ENCODE results near the gene PKIB. TPM values are rescaled to one million over a fixed set of nuclear protein-coding genes. Genes with fewer than 3 reads are reported as not detected.

Gene PKIB
- total RNA-seq, 2 donors from 2014 or later: 2.6 to 12.8 TPM

DNA sequence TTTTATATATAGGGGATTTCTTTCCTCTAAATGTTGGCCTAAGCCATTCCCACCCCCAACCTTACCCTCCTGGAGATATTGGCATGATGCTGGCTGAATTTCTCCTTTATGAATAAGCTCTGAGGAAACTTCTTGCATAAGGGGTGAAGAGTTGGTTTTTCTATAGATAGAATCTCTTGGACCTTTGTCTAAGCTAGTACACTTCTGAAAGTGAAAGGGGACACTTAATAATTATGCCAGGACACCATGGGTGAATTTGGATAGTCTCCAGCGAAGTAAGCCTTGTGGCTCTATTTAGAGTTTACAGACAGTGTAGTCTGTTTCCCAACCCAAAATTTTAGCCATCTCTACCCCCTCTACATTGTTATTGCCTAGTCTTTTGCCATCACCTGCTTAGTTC, 142.3 kb downstream of the PKIB start:
- Histone ChIP-seq H3K36me3 (no peaks in the 10 kb centered on the region), H3K4me1 (replicated peaks) (no peaks in the 10 kb centered on the region), H3K27ac (no peak overlapping the region), H3K27me3 (replicated peaks; ENCODE audit: insufficient read depth) (no peaks in the 10 kb centered on the region), H3K4me3 (no peak overlapping the region), H3K9me3 (no peaks in the 10 kb centered on the region)
- 47% methylated on average over 1 of the region's 1 CpG for WGBS
- TF ChIP-seq POLR2AphosphoS5 (IDR thresholded peaks at IDR 0.05) (no peak), POLR2A (IDR thresholded peaks at IDR 0.05) (no peak)
- TF ChIP-seq, protein P1, sequence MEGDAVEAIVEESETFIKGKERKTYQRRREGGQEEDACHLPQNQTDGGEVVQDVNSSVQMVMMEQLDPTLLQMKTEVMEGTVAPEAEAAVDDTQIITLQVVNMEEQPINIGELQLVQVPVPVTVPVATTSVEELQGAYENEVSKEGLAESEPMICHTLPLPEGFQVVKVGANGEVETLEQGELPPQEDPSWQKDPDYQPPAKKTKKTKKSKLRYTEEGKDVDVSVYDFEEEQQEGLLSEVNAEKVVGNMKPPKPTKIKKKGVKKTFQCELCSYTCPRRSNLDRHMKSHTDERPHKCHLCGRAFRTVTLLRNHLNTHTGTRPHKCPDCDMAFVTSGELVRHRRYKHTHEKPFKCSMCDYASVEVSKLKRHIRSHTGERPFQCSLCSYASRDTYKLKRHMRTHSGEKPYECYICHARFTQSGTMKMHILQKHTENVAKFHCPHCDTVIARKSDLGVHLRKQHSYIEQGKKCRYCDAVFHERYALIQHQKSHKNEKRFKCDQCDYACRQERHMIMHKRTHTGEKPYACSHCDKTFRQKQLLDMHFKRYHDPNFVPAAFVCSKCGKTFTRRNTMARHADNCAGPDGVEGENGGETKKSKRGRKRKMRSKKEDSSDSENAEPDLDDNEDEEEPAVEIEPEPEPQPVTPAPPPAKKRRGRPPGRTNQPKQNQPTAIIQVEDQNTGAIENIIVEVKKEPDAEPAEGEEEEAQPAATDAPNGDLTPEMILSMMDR (IDR thresholded peaks at IDR 0.05): no peak
- no peak for DNase-seq (ENCODE audit: low spot score)
- intact Hi-C loops (cut with DNase I): no loop called here

DNA sequence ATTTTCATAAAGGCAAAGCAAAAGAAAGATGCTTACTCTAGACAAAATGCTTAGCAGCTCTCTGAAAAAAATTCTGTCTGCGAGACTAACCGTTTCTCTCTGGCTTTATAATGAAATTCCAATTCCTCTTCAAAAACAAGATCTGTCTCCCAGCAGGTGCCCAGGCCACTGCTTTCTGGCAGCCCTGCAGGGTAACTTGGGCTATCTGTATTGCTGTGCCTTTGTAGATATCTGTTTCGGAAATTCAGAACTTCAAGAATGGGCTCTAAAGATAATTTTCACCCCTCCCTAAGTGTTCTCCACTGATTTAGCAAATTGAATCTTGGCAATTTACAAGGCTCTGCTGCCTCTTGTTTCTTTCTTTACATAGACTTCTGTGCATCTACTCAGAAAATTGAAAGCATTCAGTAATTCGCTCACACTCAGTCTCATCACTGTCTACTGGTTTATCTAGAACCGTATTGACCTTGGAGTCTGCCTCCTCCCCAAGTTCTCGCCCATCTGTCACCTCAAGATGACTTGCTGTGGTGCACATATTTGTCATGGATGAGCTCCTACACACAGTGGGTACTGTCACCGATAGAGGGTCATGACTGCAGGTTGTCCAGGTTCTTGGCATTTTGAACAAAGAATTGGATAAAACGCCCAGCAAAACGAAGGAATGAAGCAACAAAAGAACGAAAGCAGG, 142.9 kb downstream of the PKIB start:
- Histone ChIP-seq H3K27ac (no peak overlapping the region), H3K27me3 (replicated peaks; ENCODE audit: insufficient read depth) (no peaks in the 10 kb centered on the region), H3K9me3 (no peaks in the 10 kb centered on the region), H3K4me3 (no peak overlapping the region), H3K36me3 (no peaks in the 10 kb centered on the region), H3K4me1 (replicated peaks) (no peaks in the 10 kb centered on the region)
- TF ChIP-seq, protein P1 (IDR thresholded peaks at IDR 0.05): no peak
- TF ChIP-seq POLR2A (IDR thresholded peaks at IDR 0.05) (no peak), POLR2AphosphoS5 (IDR thresholded peaks at IDR 0.05) (no peak)
- no peak for DNase-seq (ENCODE audit: low spot score)
- 87% methylated on average over 10 of the region's 10 CpGs for WGBS
- intact Hi-C loops (cut with DNase I): no loop called here

DNA sequence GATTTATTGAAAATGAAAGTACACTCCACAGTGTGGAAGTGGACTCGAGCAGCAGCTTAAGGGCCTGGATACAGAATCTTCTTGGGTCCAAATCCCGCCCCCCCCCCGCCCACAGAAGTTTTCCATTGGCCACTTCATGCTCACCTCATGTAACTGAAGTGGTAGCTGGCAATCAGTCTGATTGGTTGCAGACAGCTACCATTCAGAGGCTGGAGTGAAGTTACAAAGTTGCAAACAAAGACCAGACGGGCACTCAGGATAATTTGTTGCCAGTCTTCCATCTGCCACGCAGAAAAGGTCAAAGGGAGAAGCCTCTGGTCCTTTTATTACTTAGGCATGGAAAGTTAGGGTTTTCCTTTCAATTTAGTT, 143.5 kb downstream of the PKIB start:
- H3K4me1 ChIP-seq (replicated peaks): no peaks in the 10 kb centered on the region
- no peaks in the 10 kb centered on the region for H3K36me3 ChIP-seq
- no peak overlapping the region for H3K27ac ChIP-seq
- no peak for DNase-seq (ENCODE audit: low spot score)
- no peaks in the 10 kb centered on the region for H3K27me3 ChIP-seq (replicated peaks; ENCODE audit: insufficient read depth)
- TF ChIP-seq, protein P1 (IDR thresholded peaks at IDR 0.05): no peak
- TF ChIP-seq POLR2A (IDR thresholded peaks at IDR 0.05) (no peak), POLR2AphosphoS5 (IDR thresholded peaks at IDR 0.05) (no peak)
- H3K9me3 ChIP-seq: no peaks in the 10 kb centered on the region
- intact Hi-C loops (cut with DNase I): no loop called here
- WGBS: 60% methylated on average over 5 of the region's 5 CpGs
- no peak overlapping the region for H3K4me3 ChIP-seq

DNA sequence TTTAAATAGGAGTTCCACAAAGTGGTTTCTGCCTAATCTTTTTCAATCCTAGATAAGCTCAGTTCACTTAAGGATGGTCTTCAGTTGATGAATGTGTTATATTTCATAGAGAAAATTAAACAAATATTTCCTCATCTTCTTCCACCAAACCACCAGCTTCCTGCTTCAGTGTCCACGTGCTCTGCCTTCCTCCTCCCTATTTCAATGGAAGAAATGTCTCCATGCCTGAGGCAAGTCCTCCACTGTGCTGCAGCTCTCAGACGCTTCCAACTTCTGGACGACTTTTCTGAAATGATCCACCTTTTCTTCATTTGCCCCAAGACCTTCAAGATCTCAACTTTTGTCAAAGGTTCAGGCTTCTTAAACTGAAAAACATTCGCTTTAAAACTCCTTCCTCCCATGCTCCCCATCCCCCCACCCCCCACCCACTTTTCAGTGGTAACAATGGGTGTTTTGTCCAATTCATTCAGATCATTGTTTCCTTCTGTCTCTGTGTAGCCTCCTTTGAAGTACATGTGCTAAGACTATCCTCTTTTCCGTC, 144.1 kb downstream of the PKIB start:
- Histone ChIP-seq H3K27ac (no peak overlapping the region), H3K4me3 (no peak overlapping the region), H3K36me3 (no peaks in the 10 kb centered on the region), H3K9me3 (no peaks in the 10 kb centered on the region), H3K4me1 (replicated peaks) (no peaks in the 10 kb centered on the region), H3K27me3 (replicated peaks; ENCODE audit: insufficient read depth) (no peaks in the 10 kb centered on the region)
- 78% methylated on average over 5 of the region's 5 CpGs for WGBS
- DNase-seq (ENCODE audit: low spot score): no peak
- intact Hi-C loops (cut with DNase I): no loop called here
- no peak for TF ChIP-seq POLR2A (IDR thresholded peaks at IDR 0.05)
- no peak for TF ChIP-seq POLR2AphosphoS5 (IDR thresholded peaks at IDR 0.05)
- TF ChIP-seq, protein P1 (IDR thresholded peaks at IDR 0.05): no peak

DNA sequence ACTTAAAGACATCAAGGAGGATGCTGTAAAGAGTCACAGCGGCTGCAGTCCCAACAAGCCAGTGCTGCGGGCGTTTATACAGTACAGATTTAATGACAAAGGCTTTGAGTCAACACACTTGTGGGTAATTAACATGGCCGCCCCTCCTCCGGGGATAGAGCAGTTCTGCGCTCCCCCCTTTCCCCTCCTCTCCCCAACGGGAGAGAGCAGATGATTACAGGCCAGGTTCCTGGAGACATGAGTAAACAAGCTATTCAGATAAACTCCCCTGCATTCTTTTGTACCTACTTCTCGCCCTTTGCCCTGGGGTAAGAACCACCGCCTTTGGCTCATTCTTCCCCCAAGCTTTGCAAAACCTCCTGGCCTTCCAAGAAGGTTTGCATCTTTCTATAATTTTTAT, 145.7 kb downstream of the PKIB start:
- no peak for DNase-seq (ENCODE audit: low spot score)
- H3K36me3 ChIP-seq: no peaks in the 10 kb centered on the region
- H3K4me3 ChIP-seq: no peak overlapping the region
- no peaks in the 10 kb centered on the region for H3K9me3 ChIP-seq
- no peak overlapping the region for H3K27ac ChIP-seq
- no peak for TF ChIP-seq POLR2AphosphoS5 (IDR thresholded peaks at IDR 0.05)
- TF ChIP-seq, protein P1 (IDR thresholded peaks at IDR 0.05): no peak
- TF ChIP-seq POLR2A (IDR thresholded peaks at IDR 0.05): no peak
- H3K27me3 ChIP-seq (replicated peaks; ENCODE audit: insufficient read depth): no peaks in the 10 kb centered on the region
- intact Hi-C loops (cut with DNase I): no loop called here
- H3K4me1 ChIP-seq (replicated peaks): no peaks in the 10 kb centered on the region
- WGBS: 55% methylated on average over 9 of the region's 9 CpGs
